Activated CD8-positive, alpha-beta T cell treated with anti-CD3 and anti-CD28 coated beads for 36 hours (primary cell): ENCODE results near the gene CUL9. TPM values are rescaled to one million over a fixed set of nuclear protein-coding genes. Genes with fewer than 3 reads are reported as not detected.

Experiments
- ATAC-seq: fragments of 200-7000 bp; cut with Tn5 transposase; one replicate; pipeline ENCODE4 v1.10.0; 2021; ENCODE audit warnings: mild to moderate bottlenecking, moderate library complexity
- CTCF ChIA-PET: fragments of 350-600 bp; sonication (Branson Sonifier 250); formaldehyde crosslinking; loops from one replicate; lab custom pipeline; 2021; ENCODE audit warnings: antibody characterized with exemption; lab: Charles Lee
- POLR2A ChIA-PET: fragments of 350-600 bp; sonication (Branson Sonifier 250); formaldehyde crosslinking; loops from one replicate; lab custom pipeline; 2021; ENCODE audit warnings: antibody characterized with exemption; lab: Charles Lee
- DNase-seq: peaks from one replicate; pipeline ENCODE4 v3.0.0-alpha.2; 2020
- H3K27ac Mint-ChIP-seq: one replicate; pipeline ENCODE4 v1.8.0; 2021; ENCODE audit warnings: mild to moderate bottlenecking, mixed read lengths
- H3K27me3 Mint-ChIP-seq: one replicate; pipeline ENCODE4 v1.8.0; 2021; ENCODE audit warnings: mixed read lengths
- H3K36me3 Mint-ChIP-seq: one replicate; pipeline ENCODE4 v1.8.0; 2021; ENCODE audit warnings: low read depth, mixed read lengths
- H3K4me1 Mint-ChIP-seq: one replicate; pipeline ENCODE4 v1.8.0; 2021; ENCODE audit warnings: low read depth, mixed read lengths
- H3K4me3 Mint-ChIP-seq: one replicate; pipeline ENCODE4 v1.8.0; 2021; ENCODE audit warnings: mild to moderate bottlenecking, moderate library complexity, mixed read lengths
- H3K9me3 Mint-ChIP-seq: one replicate; pipeline ENCODE4 v1.8.0; 2021; ENCODE audit warnings: mixed read lengths
- intact Hi-C: fragments of 100-400 bp; cut with micrococcal nuclease; formaldehyde crosslinking; loops from one replicate; pipeline ENCODE4 v1.10.0; 2022
- total RNA-seq, 2 experiments: library from RNA; stranded (reverse); gene quantifications; one replicate each; pipeline ENCODE4 v1.2.3, GENCODE V29; 2021
- TF ChIP-seq, protein P1 (sequence below): fragments of 200-600 bp; IDR thresholded peaks from one replicate; pipeline ENCODE4 v1.8.0; 2022; ENCODE audit warnings: antibody characterized with exemption, mild to moderate bottlenecking

The CUL9 gene
- total RNA-seq, 2 experiments from 2014 or later, result 38.8 to 43.1 TPM

DNA sequence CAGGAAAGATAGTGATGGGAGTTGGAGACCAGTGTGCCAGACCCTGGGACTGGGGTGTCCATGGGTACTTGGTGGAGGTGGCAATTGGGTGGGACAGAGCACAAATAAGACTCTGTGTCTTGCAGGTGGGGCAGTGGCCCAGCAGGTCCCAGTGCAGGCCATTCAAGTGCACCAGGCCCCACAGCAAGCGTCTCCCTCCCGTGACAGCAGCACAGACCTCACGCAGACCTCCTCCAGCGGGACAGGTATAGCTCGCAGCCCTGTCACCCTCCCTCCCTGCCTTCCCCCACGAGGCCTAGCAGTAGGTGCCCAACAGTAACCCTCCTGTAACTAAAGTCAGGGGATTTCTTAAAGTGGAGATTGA is 5.6 kb upstream of the CUL9 start:
- peak overlapping the region; percentile 57 for H3K27ac Mint-ChIP-seq
- peaks cover 47% of the 10 kb centered on the region for H3K36me3 Mint-ChIP-seq
- TF ChIP-seq, protein P1, sequence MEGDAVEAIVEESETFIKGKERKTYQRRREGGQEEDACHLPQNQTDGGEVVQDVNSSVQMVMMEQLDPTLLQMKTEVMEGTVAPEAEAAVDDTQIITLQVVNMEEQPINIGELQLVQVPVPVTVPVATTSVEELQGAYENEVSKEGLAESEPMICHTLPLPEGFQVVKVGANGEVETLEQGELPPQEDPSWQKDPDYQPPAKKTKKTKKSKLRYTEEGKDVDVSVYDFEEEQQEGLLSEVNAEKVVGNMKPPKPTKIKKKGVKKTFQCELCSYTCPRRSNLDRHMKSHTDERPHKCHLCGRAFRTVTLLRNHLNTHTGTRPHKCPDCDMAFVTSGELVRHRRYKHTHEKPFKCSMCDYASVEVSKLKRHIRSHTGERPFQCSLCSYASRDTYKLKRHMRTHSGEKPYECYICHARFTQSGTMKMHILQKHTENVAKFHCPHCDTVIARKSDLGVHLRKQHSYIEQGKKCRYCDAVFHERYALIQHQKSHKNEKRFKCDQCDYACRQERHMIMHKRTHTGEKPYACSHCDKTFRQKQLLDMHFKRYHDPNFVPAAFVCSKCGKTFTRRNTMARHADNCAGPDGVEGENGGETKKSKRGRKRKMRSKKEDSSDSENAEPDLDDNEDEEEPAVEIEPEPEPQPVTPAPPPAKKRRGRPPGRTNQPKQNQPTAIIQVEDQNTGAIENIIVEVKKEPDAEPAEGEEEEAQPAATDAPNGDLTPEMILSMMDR, result no peak
- intact Hi-C loops, result no loop called here
- ChIA-PET CTCF (interaction anchor here (1.4 kb wide), 1 partner anchor 9 kb away, joined by 3 read pairs; no protein-coding TSS in a partner anchor), POLR2A (interaction anchor here (3.4 kb wide), 1 partner anchor 48 kb away, joined by 13 read pairs; no protein-coding TSS in a partner anchor)
- peaks cover 38% of the 10 kb centered on the region for H3K4me1 Mint-ChIP-seq
- no peak for ATAC-seq
- H3K27me3 Mint-ChIP-seq, result no peaks in the 10 kb centered on the region
- no peak for DNase-seq
- no peaks in the 10 kb centered on the region for H3K9me3 Mint-ChIP-seq
- no peak overlapping the region for H3K4me3 Mint-ChIP-seq

DNA sequence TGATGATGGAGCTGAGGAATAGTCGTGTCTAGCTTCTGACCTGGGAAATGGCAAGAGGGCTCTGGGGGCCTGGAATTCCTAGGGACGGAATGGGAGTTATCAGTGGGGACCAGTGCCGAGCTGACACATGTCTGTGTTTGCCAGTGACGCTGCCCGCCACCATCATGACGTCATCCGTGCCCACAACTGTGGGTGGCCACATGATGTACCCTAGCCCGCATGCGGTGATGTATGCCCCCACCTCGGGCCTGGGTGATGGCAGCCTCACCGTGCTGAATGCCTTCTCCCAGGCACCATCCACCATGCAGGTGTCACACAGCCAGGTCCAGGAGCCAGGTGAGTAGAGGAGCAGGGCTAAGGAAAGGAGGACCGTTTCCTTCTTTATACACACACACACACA is 3.8 kb upstream of the CUL9 start:
- Mint-ChIP-seq H3K27me3 (no peaks in the 10 kb centered on the region), H3K4me3 (no peak overlapping the region), H3K9me3 (no peaks in the 10 kb centered on the region), H3K27ac (no peak overlapping the region), H3K36me3 (peaks cover 39% of the 10 kb centered on the region), H3K4me1 (peaks cover 43% of the 10 kb centered on the region)
- no peak for DNase-seq
- POLR2A ChIA-PET, result interaction anchor here (0.9 to 1.2 kb wide), 2 partner anchors 13 to 44 kb away, joined by 3 to 5 read pairs; no protein-coding TSS in a partner anchor
- TF ChIP-seq, protein P1, result no peak
- intact Hi-C loops, result no loop called here
- CTCF ChIA-PET, result no interaction called here
- no peak for ATAC-seq

DNA sequence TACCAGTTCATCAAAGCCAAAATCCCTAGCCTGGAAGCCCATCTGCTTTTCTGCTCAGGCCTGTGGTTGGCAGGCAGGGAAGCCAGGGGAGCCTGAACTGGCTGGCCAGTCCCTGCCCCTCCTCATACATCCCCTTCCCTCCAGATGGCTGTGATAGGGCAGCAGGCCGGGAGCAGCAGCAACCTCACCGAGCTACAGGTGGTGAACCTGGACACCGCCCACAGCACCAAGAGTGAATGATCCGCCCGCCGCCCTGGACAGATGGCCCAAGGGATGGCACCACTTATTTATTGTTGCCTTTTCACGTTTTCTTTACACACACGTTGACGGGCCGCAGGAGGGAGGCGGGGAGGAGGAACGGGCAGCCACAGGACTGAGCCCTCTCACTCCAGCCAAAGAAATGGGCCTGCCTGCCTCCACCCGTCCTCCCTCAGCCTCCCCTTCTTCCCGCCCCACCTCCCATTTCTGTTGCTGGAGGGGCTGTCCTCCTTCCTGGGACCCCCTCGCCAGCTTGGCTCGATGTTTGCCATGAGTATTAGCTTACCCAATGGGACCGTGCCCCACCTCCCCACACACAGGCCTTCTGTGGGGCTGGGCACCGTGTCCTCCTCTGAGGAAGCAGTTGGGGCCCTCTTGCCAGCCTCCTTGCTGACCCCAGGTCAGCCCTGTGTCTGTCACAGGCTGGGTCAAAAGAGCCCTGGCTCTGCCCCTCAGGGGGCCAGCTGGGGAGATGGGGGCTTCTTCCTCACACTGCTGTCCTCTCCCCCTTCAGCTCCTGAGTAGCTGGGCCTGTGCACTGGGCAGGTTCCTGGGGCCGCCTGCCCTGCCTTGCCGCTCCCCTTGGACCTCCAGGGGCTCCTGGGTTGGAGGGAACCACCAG is 2.8 kb upstream of the CUL9 start:
- CTCF ChIA-PET, result no interaction called here
- H3K9me3 Mint-ChIP-seq, result no peaks in the 10 kb centered on the region
- peaks cover 42% of the 10 kb centered on the region for H3K4me1 Mint-ChIP-seq
- no peak overlapping the region for H3K4me3 Mint-ChIP-seq
- no peak overlapping the region for H3K27ac Mint-ChIP-seq
- POLR2A ChIA-PET, result interaction anchor here (0.6 to 1.2 kb wide), 2 partner anchors 12 to 340 kb away, joined by 3 read pairs; no protein-coding TSS in a partner anchor
- intact Hi-C loops, result no loop called here
- ATAC-seq (no peak), DNase-seq (no peak)
- H3K27me3 Mint-ChIP-seq, result no peaks in the 10 kb centered on the region
- TF ChIP-seq, protein P1, result no peak
- H3K36me3 Mint-ChIP-seq, result peaks cover 41% of the 10 kb centered on the region

DNA sequence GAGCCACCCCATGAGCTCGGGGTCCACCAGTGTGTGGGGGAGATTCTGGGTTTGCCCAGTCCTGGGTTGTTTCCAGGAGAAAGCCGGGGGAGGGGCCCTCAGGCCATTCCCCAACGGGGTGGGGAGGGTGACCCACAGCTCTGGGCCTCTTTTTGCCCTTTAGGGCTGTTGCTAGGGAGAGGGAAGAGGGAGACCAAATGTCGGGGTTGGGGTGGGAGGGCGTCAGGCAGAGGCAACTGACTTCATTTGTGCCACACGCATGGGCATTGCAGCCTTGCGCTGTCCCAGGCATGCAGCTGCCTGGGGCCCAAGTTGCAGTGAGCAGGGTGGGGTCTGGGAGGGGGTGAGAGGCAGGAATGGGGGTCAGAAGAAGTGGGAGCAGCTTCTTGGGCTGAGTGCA is 1.9 kb upstream of the CUL9 start:
- TF ChIP-seq, protein P1, result no peak
- no peak for DNase-seq
- ChIA-PET CTCF (interaction anchor here (1.1 kb wide), 1 partner anchor 8 kb away, joined by 4 read pairs; no protein-coding TSS in a partner anchor), POLR2A (interaction anchor here (0.6 to 1.2 kb wide), 4 partner anchors 8 to 339 kb away, joined by 3 read pairs; partner anchors contain the start of gene CNPY3)
- peaks cover 42% of the 10 kb centered on the region for H3K36me3 Mint-ChIP-seq
- no peaks in the 10 kb centered on the region for H3K27me3 Mint-ChIP-seq
- H3K27ac Mint-ChIP-seq, result peak overlapping the region; percentile 41
- no peaks in the 10 kb centered on the region for H3K9me3 Mint-ChIP-seq
- intact Hi-C loops, result no loop called here
- H3K4me3 Mint-ChIP-seq, result no peak overlapping the region
- H3K4me1 Mint-ChIP-seq, result peaks cover 46% of the 10 kb centered on the region
- ATAC-seq, result no peak

DNA sequence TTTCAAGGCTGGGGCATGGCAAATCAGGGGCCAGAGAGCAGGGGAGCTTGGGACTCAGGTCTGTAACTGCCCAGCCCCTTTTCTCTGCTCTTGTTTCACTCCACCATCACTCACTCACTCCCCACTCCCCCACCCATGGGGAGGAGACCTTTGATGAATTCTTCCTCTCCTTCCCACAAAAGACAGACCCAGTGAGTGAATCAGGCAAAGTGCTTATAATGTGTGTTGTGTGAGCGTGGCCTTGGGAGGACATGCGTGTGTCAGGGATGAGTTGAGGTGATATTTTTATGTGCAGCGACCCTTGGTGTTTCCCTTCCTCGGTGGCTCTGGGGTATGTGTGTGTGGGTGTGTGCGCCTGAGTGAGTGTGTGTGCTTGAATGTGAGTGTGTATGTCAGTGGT is 1.0 kb upstream of the CUL9 start:
- POLR2A ChIA-PET, result interaction anchor here (0.9 to 1.2 kb wide), 2 partner anchors 13 to 252 kb away, joined by 3 read pairs; partner anchors contain the start of gene CNPY3
- H3K36me3 Mint-ChIP-seq, result peaks cover 39% of the 10 kb centered on the region
- TF ChIP-seq, protein P1, result no peak
- DNase-seq (no peak), ATAC-seq (no peak)
- peaks cover 45% of the 10 kb centered on the region for H3K4me1 Mint-ChIP-seq
- no peaks in the 10 kb centered on the region for H3K27me3 Mint-ChIP-seq
- H3K27ac Mint-ChIP-seq, result peak overlapping the region; percentile 87
- intact Hi-C loops, result no loop called here
- H3K9me3 Mint-ChIP-seq, result no peaks in the 10 kb centered on the region
- peak overlapping the region; percentile 90 for H3K4me3 Mint-ChIP-seq
- CTCF ChIA-PET, result interaction anchor here (1.1 kb wide), 1 partner anchor 9 kb away, joined by 4 read pairs; no protein-coding TSS in a partner anchor
